GM18498 (cell line): ENCODE data around the gene TAF1.
"Not testable (repeated sequence)": the region's sequence is repeated elsewhere in the genome, so short reads cannot be mapped to it uniquely, and the experiment has no call there.

Source experiments
- ATAC-seq: cut with Tn5 transposase; IDR thresholded peaks from one replicate; pipeline ENCODE4 v1.9.1; 2021; ENCODE audit warnings: mild to moderate bottlenecking, moderate library complexity; ENCODE audit not compliant: unreplicated experiment

TAF1 gene

DNA sequence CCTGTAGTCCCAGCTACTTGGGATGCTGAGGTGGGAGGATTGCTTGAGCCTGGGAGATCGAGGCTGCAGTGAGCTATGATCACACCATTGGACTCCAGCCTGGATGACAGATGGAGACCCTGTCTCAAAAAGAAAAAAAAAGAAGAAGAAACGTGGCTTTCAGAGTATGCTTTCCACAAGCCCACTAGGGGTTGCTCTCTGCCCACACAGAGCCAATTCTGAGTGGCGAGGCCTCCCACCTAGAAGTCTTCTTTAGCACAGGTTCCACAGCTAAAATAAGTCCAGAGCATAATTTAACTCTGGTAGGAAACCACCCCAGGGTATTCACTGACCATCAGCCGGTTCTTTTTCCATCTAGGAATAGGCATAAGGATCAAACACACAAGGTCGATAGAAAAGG, 50.1 kb downstream of the TAF1 start:
- not testable (repeated sequence) for ATAC-seq

DNA sequence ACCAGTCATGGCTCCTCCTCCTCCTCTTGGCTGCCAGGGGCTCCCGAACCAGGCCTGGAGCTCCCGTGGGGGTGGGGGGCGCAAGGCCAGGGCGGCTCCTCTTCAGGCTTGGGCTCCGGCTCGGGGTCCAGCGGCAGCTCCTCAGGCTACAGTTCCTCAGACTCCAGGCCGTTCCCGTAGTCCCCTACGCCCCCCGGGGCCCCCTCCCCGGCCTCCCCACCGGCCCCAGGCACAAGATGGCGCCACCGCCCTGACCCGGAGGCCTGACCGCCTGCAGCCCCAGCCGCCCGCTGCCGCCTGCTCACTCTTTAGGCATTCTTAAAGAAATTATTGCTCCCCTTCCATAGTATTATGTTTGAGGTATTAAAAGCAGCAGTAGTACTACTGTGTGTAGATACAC, 54.5 kb downstream of the TAF1 start:
- ATAC-seq, result no peak

DNA sequence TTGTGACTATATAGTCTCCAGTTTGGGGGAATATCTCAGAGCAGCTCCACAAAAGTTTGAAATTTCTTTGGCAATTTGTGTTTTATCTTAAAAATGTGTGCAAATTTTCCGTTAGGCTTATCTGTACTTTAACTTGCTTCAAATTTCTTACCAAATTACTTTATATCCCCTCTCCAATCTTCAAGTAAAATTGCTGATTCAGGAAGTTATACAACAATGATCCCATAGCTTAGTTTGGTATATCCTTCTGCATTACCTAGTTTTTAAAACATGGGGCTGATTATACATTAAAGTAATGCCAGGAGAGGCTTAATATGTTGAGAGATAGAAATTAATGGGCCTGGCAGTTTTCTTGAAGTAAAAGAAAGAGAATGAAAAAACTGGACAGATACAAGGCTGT, 66.6 kb downstream of the TAF1 start:
- no peak for ATAC-seq

DNA sequence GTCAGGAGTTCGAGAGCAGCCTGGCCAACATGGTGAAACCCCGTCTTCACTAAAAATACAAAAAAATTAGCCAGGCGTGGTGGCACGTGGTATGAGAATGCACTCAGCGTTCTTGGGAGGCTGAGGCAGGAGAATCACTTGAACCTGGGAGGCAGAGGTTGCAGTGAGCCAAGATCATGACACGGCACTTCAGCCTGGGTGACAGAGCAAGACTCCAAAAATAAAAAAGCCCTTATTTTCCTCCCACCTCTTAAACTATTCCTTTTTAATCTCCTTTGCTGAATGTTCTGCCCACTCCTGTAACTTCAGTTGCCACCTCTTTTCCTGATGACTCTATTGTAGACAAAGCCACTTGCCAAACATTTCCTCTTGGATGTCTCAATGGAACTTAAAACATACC, 72.6 kb downstream of the TAF1 start:
- no peak for ATAC-seq

DNA sequence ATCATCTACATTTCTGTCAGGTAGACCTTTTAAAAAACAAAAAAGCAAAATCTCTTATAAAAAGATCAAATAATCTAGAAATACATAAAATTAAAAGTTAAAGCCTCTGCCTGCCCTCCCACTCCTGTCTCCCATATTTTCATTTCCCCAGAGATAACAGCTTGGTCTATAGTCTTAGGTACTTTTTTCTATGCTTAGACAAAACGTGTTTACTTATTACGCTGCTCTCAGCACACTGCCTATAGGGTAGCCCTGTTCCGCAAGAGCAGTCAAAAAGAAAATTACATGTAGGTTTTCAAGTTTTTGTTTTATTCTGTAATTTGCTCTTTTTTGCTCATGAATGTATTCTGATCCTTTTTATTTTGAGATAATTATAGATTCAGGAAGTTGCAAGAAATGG, 73.3 kb downstream of the TAF1 start:
- ATAC-seq, result no peak

DNA sequence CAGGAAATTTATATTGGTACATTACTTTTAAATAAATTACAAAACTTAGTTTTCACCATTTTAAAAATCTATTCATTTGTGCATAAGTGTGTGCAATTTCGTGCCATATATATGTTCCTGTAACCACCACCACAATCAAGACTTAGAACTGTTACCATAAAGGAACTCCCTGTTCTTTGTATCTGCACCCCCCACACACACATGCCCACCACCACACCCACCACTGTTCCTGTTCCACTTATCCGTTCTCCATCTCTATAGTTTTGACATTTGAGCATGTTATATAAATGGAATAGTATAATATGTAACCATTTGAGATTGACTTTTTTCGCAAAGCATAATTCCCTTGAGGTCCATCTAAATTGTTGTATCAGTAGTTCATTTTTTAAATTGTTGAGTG, 73.7 kb downstream of the TAF1 start:
- no peak for ATAC-seq

DNA sequence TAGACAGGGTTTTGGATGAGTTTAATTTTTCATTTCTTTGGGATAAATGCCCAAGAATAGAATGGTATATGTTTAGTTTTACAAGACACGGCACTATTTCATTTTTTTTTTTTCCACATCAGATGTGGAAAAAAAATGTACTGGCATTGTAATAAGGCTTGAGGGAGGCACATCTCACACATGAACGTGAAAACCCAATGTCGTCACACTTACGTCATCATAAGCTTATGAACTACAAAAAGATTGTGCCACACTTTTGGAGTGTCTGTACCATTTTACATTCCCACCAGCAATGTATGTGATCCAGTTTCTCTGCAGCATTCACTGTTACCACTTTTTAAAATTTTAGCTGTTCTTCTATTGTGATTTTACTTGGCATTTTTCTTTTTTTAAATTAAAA, 74.2 kb downstream of the TAF1 start:
- no peak for ATAC-seq

DNA sequence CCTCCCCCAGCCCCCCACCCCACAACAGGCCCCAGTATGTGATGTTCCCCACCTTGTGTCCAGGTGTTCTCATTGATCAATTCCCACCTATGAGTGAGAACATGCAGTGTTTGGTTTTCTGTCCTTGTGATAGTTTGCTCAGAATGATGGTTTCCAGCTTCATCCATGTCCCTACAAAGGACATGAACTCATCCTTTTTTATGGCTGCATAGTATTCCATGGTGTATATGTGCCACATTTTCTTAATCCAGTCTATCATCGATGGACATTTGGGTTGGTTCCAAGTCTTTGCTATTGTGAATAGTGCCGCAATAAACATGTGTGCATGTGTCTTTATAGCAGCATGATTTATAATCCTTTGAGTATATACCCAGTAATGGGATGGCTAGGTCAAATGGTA, 75.7 kb downstream of the TAF1 start:
- not testable (repeated sequence) for ATAC-seq

DNA sequence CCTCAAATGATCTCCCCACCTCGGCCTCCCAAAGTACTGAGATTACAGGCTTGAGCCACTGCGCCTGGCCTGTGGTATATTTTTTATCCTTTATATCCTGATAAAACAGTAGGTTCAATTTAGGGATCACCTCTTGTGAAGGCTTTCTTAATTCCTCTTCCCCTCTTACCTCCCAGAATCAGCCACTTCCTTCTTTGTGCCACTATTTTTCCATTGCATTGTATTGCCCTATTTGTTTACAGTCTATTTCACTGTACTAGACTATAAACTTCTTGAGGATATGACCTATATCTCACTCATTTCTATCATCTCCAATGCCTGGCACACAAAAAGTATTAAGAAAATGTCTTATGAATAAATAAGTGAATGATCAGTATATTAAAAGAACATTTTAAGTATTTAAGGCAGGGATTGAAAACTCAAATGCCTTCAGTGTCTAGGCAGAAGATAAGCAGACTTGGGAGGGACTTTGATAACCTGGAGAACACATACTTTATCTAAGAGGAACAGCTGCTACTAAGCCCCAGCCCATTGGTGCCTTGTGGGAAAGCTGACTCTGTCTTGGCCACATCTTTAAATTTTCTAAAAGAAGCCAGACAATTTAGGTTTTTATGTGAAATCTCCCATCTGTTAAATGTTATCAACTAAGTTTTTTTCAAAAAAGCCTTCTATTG, 84.4 kb downstream of the TAF1 start:
- ATAC-seq, result no peak

DNA sequence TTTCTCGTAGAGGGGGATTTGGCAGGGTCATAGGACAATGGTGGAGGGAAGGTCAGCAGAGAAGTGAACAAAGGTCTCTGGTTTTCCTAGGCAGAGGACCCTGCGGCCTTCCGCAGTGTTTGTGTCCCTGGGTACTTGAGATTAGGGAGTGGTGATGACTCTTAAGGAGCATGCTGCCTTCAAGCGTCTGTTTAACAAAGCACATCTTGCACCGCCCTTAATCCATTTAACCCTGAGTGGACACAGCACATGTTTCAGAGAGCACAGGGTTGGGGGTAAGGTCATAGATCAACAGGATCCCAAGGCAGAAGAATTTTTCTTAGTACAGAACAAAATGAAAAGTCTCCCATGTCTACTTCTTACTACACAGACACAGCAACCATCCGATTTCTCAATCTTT, 85.4 kb downstream of the TAF1 start:
- not testable (repeated sequence) for ATAC-seq

DNA sequence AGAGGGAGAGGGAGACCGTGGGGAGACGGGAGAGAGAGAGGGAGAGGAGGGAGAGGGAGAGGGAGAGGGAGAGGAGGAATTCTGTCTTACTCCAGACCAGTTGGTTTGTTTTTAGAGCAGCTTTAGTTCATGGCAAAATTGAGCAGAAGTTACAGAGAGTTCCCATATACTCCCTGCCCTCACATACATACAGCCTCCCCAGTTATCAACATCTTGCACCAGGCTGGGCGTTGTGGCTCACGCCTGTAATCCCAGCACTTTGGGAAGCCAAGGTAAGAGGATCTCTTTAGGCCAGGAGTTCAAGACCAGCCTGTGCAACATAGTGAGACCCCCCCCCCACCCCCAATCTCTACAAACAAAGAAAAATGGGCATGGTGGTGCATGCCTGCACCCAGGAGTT, 86.9 kb downstream of the TAF1 start:
- no peak for ATAC-seq

DNA sequence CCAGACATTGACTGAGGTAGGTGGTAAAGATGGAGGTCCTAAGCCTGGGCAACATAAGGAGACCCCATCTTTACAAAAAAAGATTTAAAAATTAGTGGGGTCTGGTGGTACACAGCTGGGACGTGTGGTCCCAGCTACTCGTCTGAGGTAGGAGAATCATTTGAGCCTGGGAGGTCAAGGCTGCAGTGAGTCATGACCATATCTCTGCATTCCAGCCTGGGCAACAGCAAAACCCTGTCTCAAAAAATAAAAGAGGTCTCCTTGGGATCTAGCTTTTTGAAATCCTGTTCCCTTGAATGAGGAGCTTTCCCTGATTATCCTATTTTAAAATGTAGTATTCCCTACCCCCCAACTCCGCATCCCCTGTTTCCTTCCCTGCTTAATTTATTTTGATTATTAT, 88.1 kb downstream of the TAF1 start:
- ATAC-seq, result no peak

DNA sequence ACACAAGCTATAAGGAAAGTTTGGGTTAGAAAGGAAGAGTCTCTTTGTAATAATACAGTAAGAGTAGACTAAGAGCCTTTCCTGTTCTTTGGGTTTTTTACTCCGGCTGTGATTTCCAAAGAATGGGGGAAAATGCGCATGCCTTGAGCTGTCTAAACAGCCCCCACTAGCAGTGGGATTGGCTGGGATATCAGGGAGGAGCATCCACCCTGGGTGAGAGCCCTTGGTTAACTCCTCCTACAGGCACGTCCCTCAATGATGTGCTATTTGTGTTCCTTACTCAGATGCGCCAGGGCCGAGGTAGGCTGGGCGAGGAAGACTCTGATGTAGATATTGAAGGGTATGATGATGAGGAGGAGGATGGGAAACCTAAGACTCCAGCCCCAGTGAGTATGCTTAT, 92.7 kb downstream of the TAF1 start:
- ATAC-seq, result no peak

DNA sequence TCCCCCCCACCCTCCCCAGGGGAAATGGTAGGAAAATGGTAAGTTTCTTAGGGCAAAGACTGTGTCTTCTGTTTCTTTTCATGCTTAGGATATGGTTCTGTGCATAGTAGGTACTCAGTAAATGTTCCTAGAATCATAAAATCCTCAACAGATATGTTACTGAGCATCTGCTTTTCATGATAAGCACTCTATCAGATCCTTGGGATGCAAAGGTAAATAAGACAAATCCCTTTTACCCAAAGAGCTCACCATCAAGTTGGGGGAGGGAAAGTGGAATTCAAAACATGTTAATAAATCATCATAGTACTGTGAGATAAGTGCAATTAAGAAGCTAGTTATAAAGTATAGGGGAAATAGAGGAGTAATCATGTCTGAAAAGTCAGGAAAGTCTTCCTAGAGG, 98.8 kb downstream of the TAF1 start:
- no peak for ATAC-seq

DNA sequence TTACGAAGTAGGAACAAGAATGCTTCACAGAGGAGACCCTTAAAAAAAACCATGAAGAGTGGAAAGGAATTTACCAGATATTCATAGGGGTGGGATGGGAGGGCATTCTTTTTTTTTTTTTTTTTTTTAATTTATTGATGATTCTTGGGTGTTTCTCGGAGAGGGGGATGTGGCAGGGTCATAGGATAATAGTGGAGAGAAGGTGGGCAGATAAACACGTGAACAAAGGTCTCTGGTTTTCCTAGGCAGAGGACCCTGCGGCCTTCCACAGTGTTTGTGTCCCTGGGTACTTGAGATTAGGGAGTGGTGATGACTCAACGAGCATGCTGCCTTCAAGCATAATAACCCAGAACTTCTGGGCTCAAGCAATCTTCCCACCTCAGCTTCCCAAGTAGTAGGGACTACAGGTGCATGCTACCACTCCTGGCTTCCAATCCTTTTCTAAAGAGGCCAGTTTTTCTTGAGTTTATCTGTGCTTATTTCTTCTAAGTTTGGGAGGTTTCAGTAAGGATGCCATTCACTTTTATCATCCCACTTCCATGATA, 100.9 kb downstream of the TAF1 start:
- ATAC-seq, result no peak

DNA sequence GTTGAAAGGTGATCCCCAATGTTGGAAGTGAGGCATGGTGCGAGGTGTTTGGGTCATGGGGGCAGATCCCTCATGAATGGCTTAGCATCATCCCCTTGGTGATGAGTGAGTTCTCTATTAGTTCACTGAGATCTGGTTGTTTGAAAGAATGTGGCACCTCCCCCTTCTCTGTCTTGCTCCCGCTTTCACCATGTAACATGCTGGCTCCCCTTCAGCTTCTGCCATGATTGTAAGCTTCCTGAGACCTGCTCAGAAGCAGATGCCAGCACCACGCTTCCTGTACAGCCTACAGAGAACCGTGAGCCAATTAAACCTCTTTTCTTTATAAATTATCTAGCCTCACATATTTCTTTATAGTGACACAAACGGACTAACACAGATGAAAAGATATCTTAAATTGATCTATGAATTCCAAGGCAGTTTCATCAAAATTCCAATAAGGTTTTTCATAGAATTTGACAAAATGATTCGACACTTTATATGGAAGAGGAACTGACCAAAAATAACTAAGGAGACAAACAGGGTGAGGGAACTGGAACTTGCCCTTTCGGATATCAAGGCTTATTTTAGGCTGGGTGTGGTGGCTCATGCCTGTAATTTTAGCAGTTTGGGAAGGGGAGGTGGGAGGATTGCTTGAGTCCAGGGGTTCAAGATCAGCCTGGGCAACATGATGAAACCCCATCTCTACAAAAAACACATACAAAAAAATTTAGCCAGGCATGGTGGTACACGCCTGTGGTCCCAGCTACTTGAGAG, 109.8 kb downstream of the TAF1 start:
- ATAC-seq, result no peak

DNA sequence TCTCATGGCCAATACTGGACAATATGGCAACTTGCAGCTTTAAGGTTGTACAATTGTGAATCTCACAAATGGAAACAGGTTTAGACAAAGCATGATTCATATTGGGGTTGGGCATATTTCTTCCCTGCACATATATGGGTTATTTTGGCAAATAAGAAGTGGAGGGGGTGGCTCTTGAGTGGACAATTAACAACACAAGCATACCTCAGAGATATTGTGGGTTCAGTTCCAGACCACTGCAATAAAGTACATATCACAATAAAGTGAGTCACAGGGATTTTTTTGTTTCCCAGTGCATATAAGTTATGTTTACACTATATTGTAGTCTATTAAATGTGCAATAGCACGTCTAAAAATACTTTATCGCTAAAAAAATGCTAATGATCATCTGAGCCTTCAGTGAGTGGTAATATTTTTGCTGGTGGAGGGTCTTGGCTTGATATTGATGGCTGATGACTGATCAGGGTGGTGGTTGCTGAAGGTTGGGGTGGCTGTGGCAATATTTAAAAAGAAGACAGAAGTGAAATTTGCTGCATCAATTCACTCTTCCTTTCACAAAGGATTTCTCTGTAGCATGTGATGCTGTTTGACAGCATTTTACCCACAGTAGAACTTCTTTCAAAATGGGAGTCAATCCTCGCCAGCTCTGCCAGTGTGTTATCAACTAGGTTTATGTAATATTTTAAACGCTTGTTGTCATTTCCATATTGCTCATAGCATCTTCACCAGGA, 116.2 kb downstream of the TAF1 start:
- no peak for ATAC-seq

DNA sequence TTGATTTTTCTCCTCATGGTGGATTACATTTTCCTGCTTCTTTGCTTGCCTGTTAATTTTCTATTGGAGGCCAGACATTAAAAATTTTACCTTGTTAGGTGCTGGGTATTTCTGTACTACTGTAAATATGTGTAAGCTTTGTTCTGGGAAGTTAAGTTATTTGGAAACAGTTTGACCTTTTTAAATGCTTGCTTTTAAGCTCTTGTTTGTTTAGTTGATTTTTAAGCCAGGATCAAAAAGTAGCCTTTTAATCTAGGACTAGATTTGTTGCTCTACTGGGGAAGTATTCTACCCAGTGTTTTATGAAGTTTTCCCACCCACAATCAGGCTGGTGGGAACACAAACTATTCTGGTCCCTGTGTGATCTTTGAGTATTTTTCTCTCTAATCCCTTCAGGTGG, 121.7 kb downstream of the TAF1 start:
- ATAC-seq, result no peak

DNA sequence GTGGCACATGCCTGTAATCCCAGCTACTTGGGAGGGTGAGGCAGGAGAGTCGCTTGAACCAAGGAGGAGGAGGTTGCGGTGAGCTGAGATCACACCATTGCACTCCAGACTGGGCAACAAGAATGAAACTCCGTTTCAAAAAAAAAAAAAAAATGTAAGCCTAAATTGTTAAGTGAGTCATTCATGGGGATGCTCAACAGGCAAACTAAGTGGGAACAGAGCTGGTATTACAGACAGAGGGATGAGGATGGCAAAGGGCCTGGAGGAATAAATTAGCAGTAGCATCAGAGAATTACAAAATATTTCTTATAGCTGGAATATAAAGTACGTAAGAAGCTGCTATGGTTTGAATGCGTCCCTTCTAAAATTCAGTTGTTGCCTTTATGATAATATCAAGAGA, 123.4 kb downstream of the TAF1 start:
- no peak for ATAC-seq

DNA sequence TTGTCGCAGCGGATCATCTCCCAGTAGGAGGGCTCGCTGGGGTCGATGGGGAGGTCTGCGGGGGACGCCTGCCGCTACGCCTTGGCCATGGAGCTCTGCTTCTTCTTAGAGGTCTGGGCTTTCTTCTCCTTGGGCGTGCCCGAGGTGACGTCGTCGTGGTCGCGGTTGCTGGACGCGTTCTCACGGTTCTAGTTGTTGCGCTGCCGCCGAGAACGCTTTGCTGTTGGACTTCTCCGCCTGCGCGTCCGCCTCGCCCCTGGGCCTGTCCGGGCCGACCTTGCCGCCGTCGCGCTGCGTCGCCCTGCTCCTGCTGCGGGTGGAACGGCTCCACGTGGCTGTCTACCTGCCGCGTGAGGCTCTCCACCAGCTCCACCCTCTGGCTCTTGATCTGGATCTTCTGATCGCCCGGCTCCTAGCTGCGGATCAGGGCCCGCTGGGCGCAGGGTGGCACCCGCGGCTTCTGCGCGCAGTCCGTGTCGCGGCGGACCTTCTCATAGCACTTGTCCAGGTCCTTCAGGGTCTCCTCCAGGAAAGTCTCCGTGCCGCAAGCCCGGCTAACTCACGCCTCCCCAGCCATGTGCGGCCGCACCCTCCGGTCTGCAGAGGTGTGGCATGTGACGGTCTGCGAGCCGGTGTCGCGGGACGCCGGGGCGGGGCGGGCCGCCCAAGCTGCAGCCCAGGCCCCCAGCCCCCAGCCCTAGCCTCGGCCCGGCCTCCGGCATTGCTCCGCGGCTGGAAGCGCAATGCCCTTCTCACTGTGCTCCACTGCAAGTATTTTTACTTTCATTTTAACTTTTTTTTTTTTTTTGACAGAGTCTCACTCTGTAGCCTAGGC, 126.3 kb downstream of the TAF1 start:
- ATAC-seq, result peak; percentile 74

DNA sequence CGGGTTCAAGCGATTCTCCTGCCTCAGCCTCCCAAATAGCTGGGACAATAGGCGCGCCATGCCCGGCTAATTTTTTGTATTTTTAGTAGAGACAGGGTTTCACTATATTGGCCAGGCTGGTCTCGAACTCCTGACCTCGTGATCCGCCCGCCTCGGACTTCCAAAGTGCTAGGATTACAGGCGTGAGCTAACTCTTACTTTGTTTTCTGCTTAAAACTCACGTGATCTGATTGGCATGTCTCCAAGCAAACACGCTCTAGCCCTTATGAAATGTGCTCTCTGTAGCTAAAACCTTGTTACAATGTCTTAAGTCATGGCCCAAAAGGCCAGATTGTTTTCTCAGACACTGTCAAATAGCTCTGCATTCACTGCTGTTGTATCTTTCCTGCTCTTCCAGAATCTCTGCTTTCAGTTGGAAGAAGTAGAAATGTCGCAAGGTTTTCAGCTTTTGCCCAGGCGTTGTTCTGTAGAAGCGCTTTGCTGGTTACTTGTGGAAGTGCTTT, 127.0 kb downstream of the TAF1 start:
- no peak for ATAC-seq
